Measurements from ENCODE around the gene KBTBD2. TPM values are rescaled to one million over a fixed set of nuclear protein-coding genes. Genes with fewer than 3 reads are reported as not detected.
"Not testable (repeated sequence)": the region's sequence is repeated elsewhere in the genome, so short reads cannot be mapped to it uniquely, and the experiment has no call there.

The KBTBD2 gene
- total and polyA plus RNA-seq, 4 donors: 15.0 to 80.5 (median 25.6) TPM

DNA sequence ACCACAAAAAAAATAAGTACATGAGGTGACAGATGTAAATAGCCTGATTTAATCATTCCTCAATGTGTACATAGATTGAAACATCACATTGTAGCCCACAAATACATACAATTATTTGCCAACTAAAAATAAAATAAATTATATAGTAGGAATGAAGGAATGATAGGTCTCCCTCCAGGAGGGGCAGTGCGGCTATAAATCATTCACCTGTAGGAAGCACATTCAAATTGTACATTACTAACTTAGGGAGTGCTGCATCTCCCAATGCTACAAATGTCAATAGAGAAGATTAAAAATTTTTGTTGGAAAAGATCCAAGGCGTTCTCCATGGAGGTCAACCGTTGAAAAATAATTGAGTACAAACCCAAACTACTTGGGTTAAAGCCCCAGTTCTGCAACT, 4.2 kb downstream of the KBTBD2 start:
- Histone ChIP-seq H3K9me3 (ENCODE audit: control insufficient read depth in 4 of 4, insufficient read depth in 3 of 4, low read length in 3 of 4) (no peaks in the 10 kb centered on the region), H3K4me3 (no peak overlapping the region), H3K27me3 (ENCODE audit: control insufficient read depth in 3 of 3, insufficient read depth in 3 of 3, low read length in 2 of 3) (no peaks in the 10 kb centered on the region), H3K27ac (ENCODE audit: low read depth in 1 of 2, low read length in 1 of 2) (no peak overlapping the region), H3K9ac (ENCODE audit: insufficient read depth in 1 of 2, low read length in 2 of 2) (no peak overlapping the region), H3K4me1 (ENCODE audit: control insufficient read depth in 5 of 5, insufficient read depth in 5 of 5, low read length in 5 of 5) (peaks cover 5 to 23% (median 15%) of the 10 kb centered on the region in 5 donors), H3K36me3 (ENCODE audit: control insufficient read depth in 4 of 4, insufficient read depth in 4 of 4, low read length in 4 of 4) (no peaks in the 10 kb centered on the region)
- DNase-seq: no peak
- TF ChIP-seq, protein P1, sequence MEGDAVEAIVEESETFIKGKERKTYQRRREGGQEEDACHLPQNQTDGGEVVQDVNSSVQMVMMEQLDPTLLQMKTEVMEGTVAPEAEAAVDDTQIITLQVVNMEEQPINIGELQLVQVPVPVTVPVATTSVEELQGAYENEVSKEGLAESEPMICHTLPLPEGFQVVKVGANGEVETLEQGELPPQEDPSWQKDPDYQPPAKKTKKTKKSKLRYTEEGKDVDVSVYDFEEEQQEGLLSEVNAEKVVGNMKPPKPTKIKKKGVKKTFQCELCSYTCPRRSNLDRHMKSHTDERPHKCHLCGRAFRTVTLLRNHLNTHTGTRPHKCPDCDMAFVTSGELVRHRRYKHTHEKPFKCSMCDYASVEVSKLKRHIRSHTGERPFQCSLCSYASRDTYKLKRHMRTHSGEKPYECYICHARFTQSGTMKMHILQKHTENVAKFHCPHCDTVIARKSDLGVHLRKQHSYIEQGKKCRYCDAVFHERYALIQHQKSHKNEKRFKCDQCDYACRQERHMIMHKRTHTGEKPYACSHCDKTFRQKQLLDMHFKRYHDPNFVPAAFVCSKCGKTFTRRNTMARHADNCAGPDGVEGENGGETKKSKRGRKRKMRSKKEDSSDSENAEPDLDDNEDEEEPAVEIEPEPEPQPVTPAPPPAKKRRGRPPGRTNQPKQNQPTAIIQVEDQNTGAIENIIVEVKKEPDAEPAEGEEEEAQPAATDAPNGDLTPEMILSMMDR (IDR thresholded peaks at IDR 0.05; ENCODE audit: control extremely low read depth, extremely low read depth): no peak
- WGBS, 2 donors: 69 to 81% methylated on average over 3 of the region's 3 CpGs
- ATAC-seq (ENCODE audit: insufficient read depth, low FRiP score): no peak

DNA sequence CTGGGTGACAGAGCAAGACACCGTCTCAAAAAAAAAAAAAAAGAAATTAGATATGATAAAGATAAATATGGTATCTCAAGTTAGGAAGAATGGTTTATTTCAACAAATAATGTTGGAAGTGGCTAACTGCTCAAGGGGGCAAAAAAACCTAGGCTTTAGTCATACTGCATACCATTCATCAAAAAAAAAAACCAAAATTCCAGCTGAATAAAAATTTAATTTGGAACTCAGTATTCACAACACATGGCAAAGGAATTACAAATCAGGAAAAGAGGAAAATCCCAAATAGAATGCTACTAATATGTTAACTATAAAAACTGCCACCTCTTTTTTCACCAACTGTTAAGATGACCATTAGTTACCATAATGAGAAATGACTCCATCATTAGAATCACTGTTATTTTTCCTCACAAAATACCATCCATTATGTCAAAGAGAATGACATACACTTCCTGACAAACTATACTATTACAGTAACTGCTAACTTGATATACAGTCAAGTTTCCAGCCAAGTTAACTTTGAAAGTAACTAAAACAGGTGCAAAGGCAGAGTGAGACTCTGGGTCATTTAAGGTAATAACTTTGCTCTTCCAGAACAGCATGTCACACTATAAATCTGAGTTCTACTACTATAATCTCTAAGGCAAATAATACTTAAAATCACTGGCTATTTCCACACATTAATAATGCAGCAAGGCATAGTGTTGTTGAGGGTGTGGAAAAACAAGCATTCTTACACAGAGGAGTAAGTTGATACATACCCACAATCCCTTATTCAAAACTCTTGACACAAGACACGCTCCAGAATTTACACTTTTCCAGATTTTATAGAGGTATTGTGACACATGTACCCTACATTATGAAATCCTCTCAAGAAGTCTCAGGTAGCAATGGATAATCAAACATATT, 10.2 kb downstream of the KBTBD2 start:
- H3K4me3 ChIP-seq: no peak overlapping the region
- H3K9me3 ChIP-seq (ENCODE audit: control insufficient read depth in 4 of 4, insufficient read depth in 3 of 4, low read length in 3 of 4): no peaks in the 10 kb centered on the region
- no peak for DNase-seq
- no peaks in the 10 kb centered on the region for H3K27me3 ChIP-seq (ENCODE audit: control insufficient read depth in 3 of 3, insufficient read depth in 3 of 3, low read length in 2 of 3)
- peak overlapping the region in 1 of 2 donors; percentile 21 for H3K27ac ChIP-seq (ENCODE audit: low read depth in 1 of 2, low read length in 1 of 2)
- peaks cover 0 to 4% (median 2%) of the 10 kb centered on the region in 4 donors for H3K36me3 ChIP-seq (ENCODE audit: control insufficient read depth in 4 of 4, insufficient read depth in 4 of 4, low read length in 4 of 4)
- 64 to 69% methylated on average over 2 of the region's 2 CpGs for WGBS, 2 donors
- no peak for ATAC-seq (ENCODE audit: insufficient read depth, low FRiP score)
- peaks cover 3 to 21% (median 10%) of the 10 kb centered on the region in 5 donors for H3K4me1 ChIP-seq (ENCODE audit: control insufficient read depth in 5 of 5, insufficient read depth in 5 of 5, low read length in 5 of 5)
- TF ChIP-seq, protein P1 (IDR thresholded peaks at IDR 0.05; ENCODE audit: control extremely low read depth, extremely low read depth): no peak
- no peak overlapping the region for H3K9ac ChIP-seq (ENCODE audit: insufficient read depth in 1 of 2, low read length in 2 of 2)

DNA sequence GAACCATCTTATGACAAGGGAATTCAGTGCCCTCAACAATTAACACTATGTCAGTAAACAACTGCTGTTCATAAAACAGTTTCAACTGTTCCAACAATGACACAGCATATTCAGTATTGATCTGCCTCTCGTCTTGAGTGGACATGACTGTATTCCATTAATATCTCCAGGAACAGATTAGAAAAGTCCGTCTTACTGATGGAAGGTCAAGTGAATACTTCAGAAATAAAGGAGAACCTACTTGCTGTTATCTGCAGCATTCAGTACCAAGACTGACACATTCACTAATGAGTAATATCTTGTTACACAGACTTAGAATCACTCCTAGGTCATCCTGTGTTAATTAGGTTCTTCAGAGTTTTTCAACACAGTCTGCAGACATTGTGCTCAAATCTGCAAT, 12.1 kb downstream of the KBTBD2 start:
- H3K36me3 ChIP-seq (ENCODE audit: control insufficient read depth in 4 of 4, insufficient read depth in 4 of 4, low read length in 4 of 4): peaks cover 4 to 7% (median 6%) of the 10 kb centered on the region in 4 donors
- no peak for ATAC-seq (ENCODE audit: insufficient read depth, low FRiP score)
- DNase-seq: no peak
- whole genome bisulfite sequencing, 2 donors: 24 to 41% methylated on average over 2 of the region's 2 CpGs
- peaks cover 3 to 15% (median 10%) of the 10 kb centered on the region in 5 donors for H3K4me1 ChIP-seq (ENCODE audit: control insufficient read depth in 5 of 5, insufficient read depth in 5 of 5, low read length in 5 of 5)
- TF ChIP-seq, protein P1 (IDR thresholded peaks at IDR 0.05; ENCODE audit: control extremely low read depth, extremely low read depth): no peak
- H3K27ac ChIP-seq (ENCODE audit: low read depth in 1 of 2, low read length in 1 of 2): peak overlapping the region in 1 of 2 donors; percentile 81
- H3K9ac ChIP-seq (ENCODE audit: insufficient read depth in 1 of 2, low read length in 2 of 2): no peak overlapping the region
- H3K4me3 ChIP-seq: no peak overlapping the region
- H3K9me3 ChIP-seq (ENCODE audit: control insufficient read depth in 4 of 4, insufficient read depth in 3 of 4, low read length in 3 of 4): no peaks in the 10 kb centered on the region
- H3K27me3 ChIP-seq (ENCODE audit: control insufficient read depth in 3 of 3, insufficient read depth in 3 of 3, low read length in 2 of 3): no peaks in the 10 kb centered on the region

DNA sequence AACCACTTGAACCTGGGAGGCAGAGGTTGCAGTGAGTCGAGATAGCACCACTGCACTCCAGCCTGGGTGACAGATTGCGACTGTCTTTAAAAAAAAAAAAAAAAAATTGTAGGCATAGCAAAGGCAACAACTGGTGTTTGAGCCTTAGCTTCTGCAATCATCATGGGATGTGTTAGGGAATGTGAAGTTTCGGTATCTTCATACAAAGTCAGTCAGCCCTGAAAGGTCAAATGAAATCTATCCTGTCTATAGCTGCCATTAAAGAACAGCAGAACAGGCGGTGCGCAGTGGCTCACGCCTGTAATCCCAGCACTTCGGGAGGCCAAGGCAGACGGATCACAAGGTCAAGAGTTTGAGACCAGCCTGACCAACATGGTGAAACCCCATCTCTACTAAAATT, 13.5 kb downstream of the KBTBD2 start:
- not testable (repeated sequence) for ATAC-seq (ENCODE audit: insufficient read depth, low FRiP score); H3K9ac ChIP-seq (ENCODE audit: insufficient read depth in 1 of 2, low read length in 2 of 2); H3K27ac ChIP-seq (ENCODE audit: low read depth in 1 of 2, low read length in 1 of 2); H3K27me3 ChIP-seq (ENCODE audit: control insufficient read depth in 3 of 3, insufficient read depth in 3 of 3, low read length in 2 of 3); H3K4me3 ChIP-seq; H3K9me3 ChIP-seq (ENCODE audit: control insufficient read depth in 4 of 4, insufficient read depth in 3 of 4, low read length in 3 of 4); DNase-seq
- H3K36me3 ChIP-seq (ENCODE audit: control insufficient read depth in 4 of 4, insufficient read depth in 4 of 4, low read length in 4 of 4): peaks cover 9 to 13% (median 11%) of the 10 kb centered on the region in 4 donors
- peaks cover 0 to 15% (median 8%) of the 10 kb centered on the region in 5 donors for H3K4me1 ChIP-seq (ENCODE audit: control insufficient read depth in 5 of 5, insufficient read depth in 5 of 5, low read length in 5 of 5)
- 93 to 95% methylated on average over 8 of the region's 8 CpGs for WGBS, 2 donors
